SK-N-MC (cell line): Measurements from ENCODE around the gene RGL3.
"Not testable (repeated sequence)": the region's sequence is repeated elsewhere in the genome, so short reads cannot be mapped to it uniquely, and the experiment has no call there.

Experiments used
- EZH2 ChIP-seq: fragments of 200-600 bp; sonication (generic); IDR thresholded peaks from one replicate; pipeline ENCODE4 v1.6.1; 2017; ENCODE audit warnings: antibody characterized with exemption
- POLR2AphosphoS5 ChIP-seq: IDR thresholded peaks from 2 replicates; pipeline ENCODE4 v1.6.1; 2012; ENCODE audit warnings: mild to moderate bottlenecking, low read depth, low read length, borderline replicate concordance

DNA sequence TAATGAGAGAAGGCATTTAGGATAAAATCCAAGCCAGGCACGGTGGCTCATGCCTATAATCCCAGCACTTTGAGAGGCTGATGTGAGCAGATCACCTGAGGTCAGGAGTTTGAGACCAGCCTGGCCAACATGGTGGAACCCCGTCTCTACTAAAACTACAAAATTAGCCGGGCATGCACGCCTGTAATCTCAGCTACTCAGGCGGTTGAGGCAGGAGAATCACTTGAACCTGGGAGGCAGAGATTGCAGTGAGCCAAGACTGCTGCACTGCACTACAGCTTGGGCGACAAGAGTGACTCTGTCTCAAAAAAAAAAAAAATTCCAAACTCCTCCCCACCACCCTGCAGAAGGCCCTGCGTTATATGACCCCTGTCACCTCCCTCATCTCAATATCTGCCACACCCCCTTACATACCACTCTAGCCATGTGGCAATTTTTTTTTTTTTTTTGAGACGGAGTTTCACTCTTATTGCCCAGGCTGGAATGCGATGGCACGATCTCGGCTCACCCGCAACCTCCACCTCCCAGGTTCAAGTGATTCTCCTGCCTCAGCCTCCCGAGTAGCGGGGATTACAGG, 39.8 kb downstream of the RGL3 start:
- TF ChIP-seq POLR2AphosphoS5, EZH2: not testable (repeated sequence)
